Lower lobe of right lung (tissue), 2 donors: ENCODE data around the gene EEF1AKMT1. TPM values are rescaled to one million over a fixed set of nuclear protein-coding genes. Genes with fewer than 3 reads are reported as not detected.

Experiments used
- ATAC-seq, 2 donors: fragments of 200-7000 bp; cut with Tn5 transposase; one replicate each; pipeline ENCODE4 v1.9.1; 2020 to 2022; ENCODE audit warnings: mild to moderate bottlenecking in 2 of 2, moderate library complexity in 2 of 2
- DNase-seq: peaks from one replicate; pipeline ENCODE4 v3.0.0-alpha.2; 2020
- H3K27ac ChIP-seq: fragments of 200-600 bp; one replicate; pipeline ENCODE4 v1.8.0; 2022
- H3K27me3 ChIP-seq: fragments of 200-600 bp; one replicate; pipeline ENCODE4 v1.8.0; 2022; ENCODE audit warnings: low read depth
- H3K36me3 ChIP-seq: fragments of 200-600 bp; one replicate; pipeline ENCODE4 v1.8.0; 2022; ENCODE audit warnings: mild to moderate bottlenecking
- H3K4me1 ChIP-seq: fragments of 200-600 bp; one replicate; pipeline ENCODE4 v1.8.0; 2022
- H3K4me3 ChIP-seq: fragments of 200-600 bp; one replicate; pipeline ENCODE4 v1.8.0; 2022; ENCODE audit warnings: mild to moderate bottlenecking
- H3K9me3 ChIP-seq: fragments of 200-600 bp; one replicate; pipeline ENCODE4 v1.8.0; 2022
- CTCF ChIP-seq: fragments of 200-600 bp; IDR thresholded peaks from one replicate; pipeline ENCODE4 v1.8.0; 2022; ENCODE audit warnings: antibody characterized with exemption, mild to moderate bottlenecking
- intact Hi-C: fragments of 100-400 bp; cut with DNase I; formaldehyde crosslinking; loops from one replicate; pipeline ENCODE4 v1.11.0; 2022
- total RNA-seq: library from RNA; stranded (reverse); fragmentation: NEBNext Ultra II Directional; extraction: Animal tissue kit (Norgen Biotek cat#: 25700); gene quantifications from one replicate; pipeline ENCODE4 v1.2.1, GENCODE V29; 2021
- donor health status: DM: no; HTN: yes; CAD: no; lungs with severe emphysema.

The EEF1AKMT1 gene
- total RNA-seq, 1 donor from 2014 or later: 8.7 TPM

DNA sequence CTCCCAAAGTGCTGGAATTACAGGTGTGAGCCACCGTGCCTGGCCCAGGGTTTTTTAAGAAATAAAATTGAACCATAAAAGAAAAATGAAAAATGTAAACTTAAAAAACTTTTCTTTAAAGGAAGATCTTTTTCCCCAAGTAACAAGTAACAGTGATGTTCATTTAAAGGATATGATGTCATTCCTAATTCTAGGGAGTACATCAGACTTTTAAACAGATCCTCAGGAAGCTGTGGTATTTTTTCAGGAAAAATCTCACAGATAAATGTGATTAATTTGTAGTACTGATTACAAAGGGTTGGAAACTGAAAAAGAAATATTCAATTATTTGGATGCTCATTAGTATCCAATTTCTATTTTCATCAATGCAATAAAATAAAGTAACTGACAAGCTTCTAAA, 14.6 kb upstream of the EEF1AKMT1 start:
- no peaks in the 10 kb centered on the region for H3K27me3 ChIP-seq
- ATAC-seq (no peak), DNase-seq (no peak)
- peaks cover 36% of the 10 kb centered on the region for H3K36me3 ChIP-seq
- H3K4me3 ChIP-seq: no peak overlapping the region
- intact Hi-C loops: no loop called here
- H3K27ac ChIP-seq: no peak overlapping the region
- no peaks in the 10 kb centered on the region for H3K4me1 ChIP-seq
- no peak for TF ChIP-seq CTCF
- H3K9me3 ChIP-seq: no peaks in the 10 kb centered on the region

DNA sequence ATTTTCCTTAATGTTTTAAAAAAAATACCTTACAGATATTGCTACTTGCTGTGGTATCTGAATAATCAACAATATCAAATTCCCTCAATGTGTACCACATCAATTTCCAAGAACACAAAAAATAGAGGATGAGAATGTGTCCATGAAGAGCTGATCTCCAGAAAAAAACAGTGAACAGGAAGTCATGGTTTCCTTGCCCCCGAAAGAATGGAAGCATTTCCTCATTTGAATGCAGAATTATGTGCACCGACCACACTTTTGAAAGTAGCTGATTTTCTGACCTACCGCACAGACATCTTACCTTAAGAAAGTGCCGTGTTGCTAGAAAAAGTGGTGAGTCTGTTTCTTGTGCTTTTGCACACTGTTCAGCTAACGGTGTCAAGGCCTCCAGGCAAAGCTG, 13.4 kb upstream of the EEF1AKMT1 start:
- intact Hi-C loops: no loop called here
- H3K36me3 ChIP-seq: peaks cover 41% of the 10 kb centered on the region
- no peak for TF ChIP-seq CTCF
- no peaks in the 10 kb centered on the region for H3K4me1 ChIP-seq
- no peak for ATAC-seq
- H3K27me3 ChIP-seq: no peaks in the 10 kb centered on the region
- DNase-seq: no peak
- no peak overlapping the region for H3K27ac ChIP-seq
- H3K4me3 ChIP-seq: no peak overlapping the region
- H3K9me3 ChIP-seq: no peaks in the 10 kb centered on the region

DNA sequence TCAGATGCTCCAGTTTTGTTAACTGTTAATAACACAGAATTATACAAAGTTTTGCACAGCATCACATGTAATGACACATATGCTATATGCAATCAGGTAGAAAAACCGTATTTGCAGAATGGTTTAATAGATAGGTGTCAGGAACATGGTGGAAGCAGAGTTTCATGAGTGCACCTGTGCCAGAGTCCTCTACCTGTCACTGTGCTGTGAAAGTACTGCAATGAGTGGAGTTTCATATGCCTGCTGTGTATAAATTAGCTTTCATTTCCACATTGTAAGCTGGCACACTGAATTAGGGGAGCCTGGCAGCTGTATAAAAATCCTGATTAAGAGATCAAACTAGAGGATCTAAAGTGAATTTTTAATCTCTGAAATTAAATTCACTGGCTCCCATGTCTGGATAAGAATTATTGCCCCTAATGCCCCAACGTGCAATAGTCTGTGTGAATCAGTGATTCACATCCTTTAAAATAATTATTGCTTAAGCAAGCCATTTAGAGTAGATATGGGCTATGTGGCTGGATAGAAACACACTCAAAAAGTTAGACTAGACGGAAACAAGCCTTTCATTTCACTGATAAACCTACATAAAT, 8.5 kb upstream of the EEF1AKMT1 start:
- ATAC-seq: no peak
- Histone ChIP-seq H3K9me3 (no peaks in the 10 kb centered on the region), H3K27ac (no peak overlapping the region), H3K36me3 (peaks cover 38% of the 10 kb centered on the region), H3K27me3 (no peaks in the 10 kb centered on the region), H3K4me3 (no peak overlapping the region), H3K4me1 (no peaks in the 10 kb centered on the region)
- DNase-seq: no peak
- TF ChIP-seq CTCF: no peak
- intact Hi-C loops: no loop called here

- Histone ChIP-seq H3K27ac (no peak overlapping the region), H3K9me3 (no peaks in the 10 kb centered on the region), H3K4me3 (no peak overlapping the region), H3K36me3 (peaks cover 31% of the 10 kb centered on the region), H3K4me1 (no peaks in the 10 kb centered on the region), H3K27me3 (no peaks in the 10 kb centered on the region)
- ATAC-seq: no peak
- DNase-seq: no peak
- no peak for TF ChIP-seq CTCF
- intact Hi-C loops: no loop called here
These were observed 6.6 kb upstream of the EEF1AKMT1 start for GRCh38 chr13:20780317-20780716.

GRCh38 chr13:20779405-20779804, 5.6 kb upstream of the EEF1AKMT1 start:
- DNase-seq: no peak
- H3K27me3 ChIP-seq: no peaks in the 10 kb centered on the region
- H3K9me3 ChIP-seq: no peaks in the 10 kb centered on the region
- H3K4me1 ChIP-seq: no peaks in the 10 kb centered on the region
- intact Hi-C loops: no loop called here
- H3K4me3 ChIP-seq: no peak overlapping the region
- H3K36me3 ChIP-seq: peaks cover 31% of the 10 kb centered on the region
- H3K27ac ChIP-seq: no peak overlapping the region
- no peak for TF ChIP-seq CTCF
- no peak for ATAC-seq

- TF ChIP-seq CTCF: no peak
- no peaks in the 10 kb centered on the region for H3K4me1 ChIP-seq
- DNase-seq (no peak), ATAC-seq (no peak)
- no peak overlapping the region for H3K27ac ChIP-seq
- peaks cover 21% of the 10 kb centered on the region for H3K36me3 ChIP-seq
- no peak overlapping the region for H3K4me3 ChIP-seq
- intact Hi-C loops: no loop called here
- no peaks in the 10 kb centered on the region for H3K27me3 ChIP-seq
- H3K9me3 ChIP-seq: no peaks in the 10 kb centered on the region
These were observed 4.5 kb upstream of the EEF1AKMT1 start for GRCh38 chr13:20778311-20778710.
